ENCODE measurements around the gene KMO. TPM values are rescaled to one million over a fixed set of nuclear protein-coding genes. Genes with fewer than 3 reads are reported as not detected.

The KMO gene
- total RNA-seq, 1 donor from 2014 or later, result 1.6 TPM

- intact Hi-C loops (cut with DNase I), result loop anchor here (10.0 kb wide), 1 partner anchor 221 kb away; no protein-coding TSS in a partner anchor
- DNase-seq (ENCODE audit: low spot score), result no peak
- no peak for ATAC-seq
Measured at GRCh38 chr1:241614144-241614543, 82.0 kb downstream of the KMO start.

- DNase-seq (ENCODE audit: low spot score) (no peak), ATAC-seq (no peak)
- intact Hi-C loops (cut with DNase I), result loop anchor here (10.0 kb wide), 1 partner anchor 220 kb away; no protein-coding TSS in a partner anchor
Measured at GRCh38 chr1:241614572-241614971, 82.4 kb downstream of the KMO start.

GRCh38 chr1:241615043-241615974 lies 83.1 kb downstream of the KMO start:
- intact Hi-C loops (cut with DNase I), result loop anchor here (10.0 kb wide), 1 partner anchor 219 kb away; no protein-coding TSS in a partner anchor
- ATAC-seq (no peak), DNase-seq (ENCODE audit: low spot score) (no peak)

GRCh38 chr1:241617426-241617825 lies 85.2 kb downstream of the KMO start:
- intact Hi-C loops (cut with DNase I), result loop anchor here (10.0 kb wide), 1 partner anchor 217 kb away; no protein-coding TSS in a partner anchor
- no peak for ATAC-seq
- DNase-seq (ENCODE audit: low spot score), result no peak

GRCh38 chr1:241622669-241623068 lies 90.5 kb downstream of the KMO start:
- ATAC-seq (peak; percentile 70), DNase-seq (ENCODE audit: low spot score) (no peak)
- intact Hi-C loops (cut with DNase I), result no loop called here

- intact Hi-C loops (cut with DNase I), result no loop called here
- ATAC-seq (no peak), DNase-seq (ENCODE audit: low spot score) (no peak)
Measured at GRCh38 chr1:241624935-241625334, 92.8 kb downstream of the KMO start.

GRCh38 chr1:241627453-241628259 lies 95.5 kb downstream of the KMO start:
- ATAC-seq, result no peak
- intact Hi-C loops (cut with DNase I), result no loop called here
- no peak for DNase-seq (ENCODE audit: low spot score)

GRCh38 chr1:241630005-241630404 lies 97.8 kb downstream of the KMO start:
- no peak for ATAC-seq
- intact Hi-C loops (cut with DNase I), result no loop called here

GRCh38 chr1:241630476-241630875 lies 98.3 kb downstream of the KMO start:
- DNase-seq (ENCODE audit: low spot score), result no peak
- no peak for ATAC-seq
- intact Hi-C loops (cut with DNase I), result no loop called here

More at GRCh38 chr1:241630005-241630404, 97.8 kb downstream of the KMO start:
- no peak for DNase-seq (ENCODE audit: low spot score)

- intact Hi-C loops (cut with DNase I), result no loop called here
- no peak for DNase-seq (ENCODE audit: low spot score)
- ATAC-seq, result no peak
Measured at GRCh38 chr1:241630899-241631298, 98.7 kb downstream of the KMO start.

GRCh38 chr1:241631674-241632073 lies 99.5 kb downstream of the KMO start:
- intact Hi-C loops (cut with DNase I), result no loop called here
- DNase-seq (ENCODE audit: low spot score), result no peak
- no peak for ATAC-seq

- DNase-seq (ENCODE audit: low spot score) (no peak), ATAC-seq (no peak)
- intact Hi-C loops (cut with DNase I), result no loop called here
Measured at GRCh38 chr1:241632987-241633386, 100.8 kb downstream of the KMO start.

- ATAC-seq (no peak), DNase-seq (ENCODE audit: low spot score) (no peak)
- intact Hi-C loops (cut with DNase I), result no loop called here
Measured at GRCh38 chr1:241635556-241636152, 103.5 kb downstream of the KMO start.

- intact Hi-C loops (cut with DNase I), result no loop called here
- ATAC-seq (no peak), DNase-seq (ENCODE audit: low spot score) (no peak)
Measured at GRCh38 chr1:241636291-241636690, 104.1 kb downstream of the KMO start.

- no peak for ATAC-seq
- intact Hi-C loops (cut with DNase I), result no loop called here
- DNase-seq (ENCODE audit: low spot score), result no peak
Measured at GRCh38 chr1:241637046-241637590, 104.9 kb downstream of the KMO start.

- DNase-seq (ENCODE audit: low spot score) (no peak), ATAC-seq (no peak)
- intact Hi-C loops (cut with DNase I), result no loop called here
Measured at GRCh38 chr1:241637604-241638003, 105.4 kb downstream of the KMO start.

GRCh38 chr1:241638099-241638682 lies 106.0 kb downstream of the KMO start:
- intact Hi-C loops (cut with DNase I), result no loop called here
- ATAC-seq (no peak), DNase-seq (ENCODE audit: low spot score) (no peak)

GRCh38 chr1:241638909-241639622 lies 106.9 kb downstream of the KMO start:
- DNase-seq (ENCODE audit: low spot score), result no peak
- intact Hi-C loops (cut with DNase I), result no loop called here
- ATAC-seq, result no peak
